GM12872 (cell line): ENCODE measurements around the gene SORCS1.

ENCODE experiments used
- CTCF ChIP-seq: IDR thresholded peaks from 3 replicates; pipeline ENCODE4 v1.5.1; 2011; ENCODE audit warnings: low read depth, mild to moderate bottlenecking, low read length, moderate library complexity; ENCODE audit not compliant: insufficient read depth

Gene SORCS1

GRCh38 chr10:106595281-106595680 lies 569.2 kb downstream of the SORCS1 start:
- TF ChIP-seq CTCF: no peak

GRCh38 chr10:106593876-106594275 lies 570.6 kb downstream of the SORCS1 start:
- TF ChIP-seq CTCF: no peak

- TF ChIP-seq CTCF: no peak
These were observed 572.1 kb downstream of the SORCS1 start for GRCh38 chr10:106592396-106592795.

- TF ChIP-seq CTCF: no peak
These were observed 582.2 kb downstream of the SORCS1 start for GRCh38 chr10:106582291-106582690.

- no peak for TF ChIP-seq CTCF
These were observed 586.8 kb downstream of the SORCS1 start for GRCh38 chr10:106577756-106578155.

- no peak for TF ChIP-seq CTCF
These were observed 587.2 kb downstream of the SORCS1 start for GRCh38 chr10:106577266-106577665.

GRCh38 chr10:106576534-106576933 lies 588.0 kb downstream of the SORCS1 start:
- TF ChIP-seq CTCF: no peak

- TF ChIP-seq CTCF: no peak
These were observed 591.4 kb downstream of the SORCS1 start for GRCh38 chr10:106573106-106573505.
